HepG2 (cell line): ENCODE data around the gene GRAMD4. TPM values are rescaled to one million over a fixed set of nuclear protein-coding genes. Genes with fewer than 3 reads are reported as not detected.

Source experiments
- ATF7 ChIP-seq, 2 experiments: fragments of 450-650 bp in 1 of 2; sonication (generic) in 1 of 2; formaldehyde crosslinking in 1 of 2; IDR thresholded peaks; 2 replicates each; pipeline versions ENCODE4 v1.4.0 to v1.6.1; 2016 to 2020; ENCODE audit warnings: antibody characterized with exemption in 1 of 2, mild to moderate bottlenecking in 1 of 2, missing genetic modification reagents in 1 of 2
- CBFB ChIP-seq: sonication (generic); formaldehyde crosslinking; IDR thresholded peaks from 2 replicates; pipeline ENCODE4 v1.4.0; 2020; ENCODE audit warnings: missing genetic modification reagents
- CCDC6 ChIP-seq: sonication (generic); formaldehyde crosslinking; IDR thresholded peaks from 2 replicates; pipeline ENCODE4 v1.8.1; 2022; ENCODE audit warnings: mild to moderate bottlenecking, missing genetic modification reagents, moderate library complexity
- DMAP1 ChIP-seq: IDR thresholded peaks from 2 replicates; pipeline ENCODE4 v1.6.1; 2016
- E2F2 ChIP-seq: sonication (generic); formaldehyde crosslinking; IDR thresholded peaks from 2 replicates; pipeline ENCODE4 v1.4.0; 2020; ENCODE audit warnings: missing genetic modification reagents, borderline replicate concordance
- ELK4 ChIP-seq: sonication (generic); formaldehyde crosslinking; IDR thresholded peaks from 2 replicates; pipeline ENCODE4 v1.9.0; 2021; ENCODE audit warnings: missing genetic modification reagents, borderline replicate concordance
- GABPB1 ChIP-seq: IDR thresholded peaks from 2 replicates; pipeline ENCODE4 v1.6.1; 2016; ENCODE audit warnings: mild to moderate bottlenecking, missing genetic modification reagents, moderate library complexity, missing compliant biosample characterization
- KAT2B ChIP-seq: fragments of 150-350 bp; IDR thresholded peaks from 2 replicates; pipeline ENCODE4 v1.6.1; 2014; ENCODE audit warnings: low read depth, low read length, borderline replicate concordance
- KDM6A ChIP-seq: IDR thresholded peaks from 2 replicates; pipeline ENCODE4 v1.6.1; 2016; ENCODE audit warnings: low read depth
- KLF15 ChIP-seq: sonication (generic); formaldehyde crosslinking; IDR thresholded peaks from 2 replicates; pipeline ENCODE4 v1.8.1; 2023; ENCODE audit warnings: borderline replicate concordance, mild to moderate bottlenecking, inconsistent platforms, missing genetic modification reagents, mixed read lengths
- MXD3 ChIP-seq: IDR thresholded peaks from 2 replicates; pipeline ENCODE4 v1.6.1; 2016; ENCODE audit warnings: mild to moderate bottlenecking, missing biosample characterization, missing genetic modification reagents
- MYNN ChIP-seq: sonication (generic); formaldehyde crosslinking; IDR thresholded peaks from 2 replicates; pipeline ENCODE4 v1.4.0; 2020; ENCODE audit warnings: mild to moderate bottlenecking, low read depth, missing genetic modification reagents
- RAD21 ChIP-seq: fragments of 450-650 bp; formaldehyde crosslinking; IDR thresholded peaks from 2 replicates; pipeline ENCODE4 v1.5.0; 2020; ENCODE audit warnings: mild to moderate bottlenecking
- REXO4 ChIP-seq: sonication (generic); formaldehyde crosslinking; IDR thresholded peaks from 2 replicates; pipeline ENCODE4 v1.8.0; 2022; ENCODE audit warnings: missing genetic modification reagents, mild to moderate bottlenecking, borderline replicate concordance
- RFX5 ChIP-seq: IDR thresholded peaks from 2 replicates; pipeline ENCODE4 v1.6.1; 2011; ENCODE audit warnings: low read depth, low read length, improper control_type of control experiment
- SOX5 ChIP-seq: IDR thresholded peaks from 2 replicates; pipeline ENCODE4 v1.6.1; 2016; ENCODE audit warnings: borderline replicate concordance
- TBL1XR1 ChIP-seq: fragments of 150-350 bp; IDR thresholded peaks from 2 replicates; pipeline ENCODE4 v1.6.1; 2014; ENCODE audit warnings: borderline replicate concordance, low read length; ENCODE audit not compliant: partially characterized antibody
- TFAP4 ChIP-seq: sonication (generic); IDR thresholded peaks from 2 replicates; pipeline ENCODE4 v1.6.1; 2016; ENCODE audit warnings: low read depth, borderline replicate concordance
- ZFYVE20 ChIP-seq: sonication (generic); formaldehyde crosslinking; IDR thresholded peaks from 2 replicates; pipeline ENCODE4 v1.8.0; 2023; ENCODE audit warnings: low read depth, mild to moderate bottlenecking, moderate library complexity, missing genetic modification reagents, borderline replicate concordance
- ZNF264 ChIP-seq: sonication (generic); formaldehyde crosslinking; IDR thresholded peaks from 2 replicates; pipeline ENCODE4 v1.4.0; 2020; ENCODE audit warnings: missing genetic modification reagents
- ZNF326 ChIP-seq: sonication (generic); formaldehyde crosslinking; IDR thresholded peaks from 2 replicates; pipeline ENCODE4 v1.4.0; 2020; ENCODE audit warnings: missing genetic modification reagents, borderline replicate concordance
- ZNF501 ChIP-seq: sonication (generic); formaldehyde crosslinking; IDR thresholded peaks from 2 replicates; pipeline ENCODE4 v1.5.1; 2020; ENCODE audit warnings: mild to moderate bottlenecking, moderate library complexity, missing genetic modification reagents
- ZNF543 ChIP-seq: sonication (generic); formaldehyde crosslinking; IDR thresholded peaks from 2 replicates; pipeline ENCODE4 v1.4.0; 2020; ENCODE audit warnings: mild to moderate bottlenecking, missing genetic modification reagents
- ZNF614 ChIP-seq: IDR thresholded peaks from 2 replicates; pipeline ENCODE4 v1.6.1; 2018; ENCODE audit warnings: missing biosample characterization, missing genetic modification reagents, inconsistent platforms, borderline replicate concordance
- ZNF616 ChIP-seq: sonication (generic); formaldehyde crosslinking; IDR thresholded peaks from 2 replicates; pipeline ENCODE4 v1.5.0; 2020; ENCODE audit warnings: low read depth, mild to moderate bottlenecking, missing genetic modification reagents
- ZNF770 ChIP-seq: sonication (generic); formaldehyde crosslinking; IDR thresholded peaks from 2 replicates; pipeline ENCODE4 v1.5.0; 2020; ENCODE audit warnings: mild to moderate bottlenecking, missing genetic modification reagents
- polyA plus RNA-seq, 8 experiments: library from polyadenylated mRNA; depleted of rRNA in 3 of 8; stranded (reverse) in 7 of 8; unstranded in 1 of 8; fragments of >200 nt; fragmentation: Illumina TruSeq in 4 of 8; extraction: Trizol in 4 of 8; gene quantifications; 2 replicates each; pipeline versions ENCODE4 v1.2.1 to v1.2.3, GENCODE V29; 2011 to 2016; ENCODE audit warnings: low read depth in 4 of 8, missing spikeins in 1 of 8, mixed read lengths in 1 of 8; ENCODE audit not compliant: insufficient read depth in 1 of 8
- total RNA-seq, 5 experiments: library from RNA; depleted of rRNA; stranded (reverse); fragments of >200 nt; fragmentation: Illumina TruSeq; extraction: Trizol; gene quantifications; 2 replicates each; pipeline ENCODE4 v1.2.3, GENCODE V29; 2016; ENCODE audit warnings: low read depth in 1 of 5

The GRAMD4 gene
- total and polyA plus RNA-seq, 2 of the 13 experiments (the other 11 are each of a cell fraction or from before 2014, with no cell fraction given) = 15.2 to 15.7 TPM

GRCh38 chr22:46609175-46609690 lies 11.0 kb upstream of the GRAMD4 start (continued):
- TF ChIP-seq ZNF770 (CRISPR knock-in tag) (no peak), ZNF543 (CRISPR knock-in tag) (no peak), DMAP1 (CRISPR knock-in tag) (peak; percentile 61; the same call in 1 of the 2 replicates), TBL1XR1 (peak; percentile 32), MYNN (CRISPR knock-in tag) (no peak), RAD21 (CRISPR knock-in tag) (peak; percentile 61; the same call in 1 of the 2 replicates), ZNF264 (CRISPR knock-in tag) (0 out of 2 replicates have a peak, but pooled peaks have one; percentile 62), ELK4 (CRISPR knock-in tag) (no peak), ZFYVE20 (no peak), CBFB (CRISPR knock-in tag) (peak; percentile 91), GABPB1 (peak; percentile 51), RFX5 (no peak), KDM6A (no peak), MXD3 (peak; percentile 49; the same call in 1 of the 2 replicates), ATF7 (IDR thresholded peaks at IDR 0.05) (no peak), ATF7 (CRISPR knock-in tag; IDR thresholded peaks at IDR 0.05) (no peak), ZNF616 (CRISPR knock-in tag) (no peak), KLF15 (no peak), TFAP4 (peak; percentile 88), ZNF326 (CRISPR knock-in tag) (no peak), REXO4 (CRISPR knock-in tag) (no peak), ZNF614 (CRISPR knock-in tag) (peak; percentile 43; the same call in 1 of the 2 replicates), ZNF501 (CRISPR knock-in tag) (peak; percentile 68; the same call in 1 of the 2 replicates), KAT2B (no peak), E2F2 (CRISPR knock-in tag) (no peak), CCDC6 (CRISPR knock-in tag) (peak; percentile 60; the same call in 1 of the 2 replicates), SOX5 (CRISPR knock-in tag) (peak; percentile 91)
